NB4 (cell line): ENCODE data around the gene GRIN2A.

Source experiments
- CTCF ChIP-seq: IDR thresholded peaks from one replicate; pipeline ENCODE4 v1.5.1; 2012; ENCODE audit warnings: low read depth, low read length
- POLR2A ChIP-seq: IDR thresholded peaks from 2 replicates; pipeline ENCODE4 v1.6.1; 2011; ENCODE audit warnings: mild to moderate bottlenecking; ENCODE audit not compliant: insufficient read length; ENCODE audit errors: extremely low read depth

GRCh38 chr16:9965079-9965478, 217.1 kb downstream of the GRIN2A start:
- no peak for TF ChIP-seq CTCF
- TF ChIP-seq POLR2A = no peak
